ENCODE measurements around the gene MARK2. TPM values are rescaled to one million over a fixed set of nuclear protein-coding genes. Genes with fewer than 3 reads are reported as not detected.

The MARK2 gene
- total RNA-seq, 1 experiment from 2014 or later: 39.8 TPM

DNA sequence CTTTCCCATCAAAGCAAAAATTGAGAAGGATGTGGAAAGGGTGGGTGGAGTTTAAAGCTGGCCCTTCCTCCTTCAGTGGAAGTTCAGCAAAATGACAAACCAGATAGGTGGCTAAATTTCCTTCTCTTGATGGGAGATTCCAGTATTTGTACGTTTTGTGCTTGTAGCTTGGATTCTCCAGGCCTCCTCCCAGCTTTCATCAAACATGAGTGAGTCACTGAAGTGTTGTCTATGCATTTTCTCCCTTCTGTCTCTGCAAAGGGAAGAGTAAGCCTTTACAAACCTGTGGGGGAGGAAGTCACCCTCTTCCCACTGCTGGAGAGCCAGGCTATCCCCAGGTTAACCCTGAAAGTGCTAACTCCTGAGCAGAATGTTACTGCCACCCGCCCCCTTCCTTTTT is 6.4 kb downstream of the MARK2 start:
- POLR2A ChIA-PET: interaction anchor here (0.7 to 3.5 kb wide), 9 partner anchors 11 to 1118 kb away, joined by 3 to 22 read pairs (median 4); partner anchors contain the start of gene HNRNPUL2
- no peaks in the 10 kb centered on the region for H3K27me3 Mint-ChIP-seq (ENCODE audit: insufficient read depth, unreplicated experiment)
- intact Hi-C loops (cut with micrococcal nuclease): no loop called here
- peak; percentile 69 for DNase-seq (ENCODE audit: unreplicated experiment)
- H3K36me3 Mint-ChIP-seq (ENCODE audit: insufficient read depth, unreplicated experiment): peaks cover 50% of the 10 kb centered on the region
- CTCF ChIA-PET: interaction anchor here (0.7 to 6.3 kb wide), 9 partner anchors 8 to 369 kb away, joined by 3 to 40 read pairs (median 3); partner anchors contain the start of gene MARK2
- H3K27ac Mint-ChIP-seq (ENCODE audit: low read depth, unreplicated experiment): peak overlapping the region; percentile 70
- H3K4me1 Mint-ChIP-seq (ENCODE audit: insufficient read depth, unreplicated experiment): peaks cover 36% of the 10 kb centered on the region
- no TSS peak for BruUV-seq (replicated peaks)
- peak overlapping the region; percentile 23 for H3K4me3 Mint-ChIP-seq (ENCODE audit: unreplicated experiment)
- no peaks in the 10 kb centered on the region for H3K9me3 Mint-ChIP-seq (ENCODE audit: unreplicated experiment)
- TF ChIP-seq, protein P1, sequence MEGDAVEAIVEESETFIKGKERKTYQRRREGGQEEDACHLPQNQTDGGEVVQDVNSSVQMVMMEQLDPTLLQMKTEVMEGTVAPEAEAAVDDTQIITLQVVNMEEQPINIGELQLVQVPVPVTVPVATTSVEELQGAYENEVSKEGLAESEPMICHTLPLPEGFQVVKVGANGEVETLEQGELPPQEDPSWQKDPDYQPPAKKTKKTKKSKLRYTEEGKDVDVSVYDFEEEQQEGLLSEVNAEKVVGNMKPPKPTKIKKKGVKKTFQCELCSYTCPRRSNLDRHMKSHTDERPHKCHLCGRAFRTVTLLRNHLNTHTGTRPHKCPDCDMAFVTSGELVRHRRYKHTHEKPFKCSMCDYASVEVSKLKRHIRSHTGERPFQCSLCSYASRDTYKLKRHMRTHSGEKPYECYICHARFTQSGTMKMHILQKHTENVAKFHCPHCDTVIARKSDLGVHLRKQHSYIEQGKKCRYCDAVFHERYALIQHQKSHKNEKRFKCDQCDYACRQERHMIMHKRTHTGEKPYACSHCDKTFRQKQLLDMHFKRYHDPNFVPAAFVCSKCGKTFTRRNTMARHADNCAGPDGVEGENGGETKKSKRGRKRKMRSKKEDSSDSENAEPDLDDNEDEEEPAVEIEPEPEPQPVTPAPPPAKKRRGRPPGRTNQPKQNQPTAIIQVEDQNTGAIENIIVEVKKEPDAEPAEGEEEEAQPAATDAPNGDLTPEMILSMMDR (IDR thresholded peaks at IDR 0.05; ENCODE audit: unreplicated experiment): no peak

DNA sequence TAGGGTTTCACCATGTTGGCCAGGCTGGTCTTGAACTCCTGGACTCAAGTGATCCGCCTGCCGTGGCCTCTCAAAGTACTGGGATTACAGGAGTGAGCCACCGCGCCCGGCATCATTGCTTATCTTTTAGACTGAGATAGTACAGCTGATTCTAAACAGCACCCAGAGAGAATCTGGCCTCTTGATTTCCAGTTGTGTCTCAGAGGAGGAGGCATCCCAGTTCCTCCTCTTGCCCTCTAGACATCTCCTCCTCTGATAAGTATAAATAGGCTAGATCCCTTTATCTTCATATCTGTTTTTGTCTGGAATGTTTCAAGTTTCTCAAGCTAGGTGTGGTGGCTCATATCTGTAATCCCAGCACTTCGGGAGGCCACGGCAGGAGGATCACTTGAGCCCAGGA is 7.0 kb downstream of the MARK2 start:
- Mint-ChIP-seq H3K36me3 (ENCODE audit: insufficient read depth, unreplicated experiment) (peaks cover 50% of the 10 kb centered on the region), H3K27me3 (ENCODE audit: insufficient read depth, unreplicated experiment) (no peaks in the 10 kb centered on the region), H3K4me3 (ENCODE audit: unreplicated experiment) (no peak overlapping the region), H3K4me1 (ENCODE audit: insufficient read depth, unreplicated experiment) (peaks cover 31% of the 10 kb centered on the region), H3K27ac (ENCODE audit: low read depth, unreplicated experiment) (peak overlapping the region; percentile 70), H3K9me3 (ENCODE audit: unreplicated experiment) (no peaks in the 10 kb centered on the region)
- ChIA-PET CTCF (interaction anchor here (0.6 to 6.3 kb wide), 5 partner anchors 9 to 395 kb away, joined by 3 to 40 read pairs (median 6); partner anchors contain the start of genes FKBP2 and MARK2), POLR2A (interaction anchor here (1.1 to 2.4 kb wide), 3 partner anchors 24 to 115 kb away, joined by 3 to 14 read pairs (median 8); no protein-coding TSS in a partner anchor)
- TF ChIP-seq, protein P1 (IDR thresholded peaks at IDR 0.05; ENCODE audit: unreplicated experiment): no peak
- DNase-seq (ENCODE audit: unreplicated experiment): no peak
- no TSS peak for BruUV-seq (replicated peaks)
- intact Hi-C loops (cut with micrococcal nuclease): no loop called here

DNA sequence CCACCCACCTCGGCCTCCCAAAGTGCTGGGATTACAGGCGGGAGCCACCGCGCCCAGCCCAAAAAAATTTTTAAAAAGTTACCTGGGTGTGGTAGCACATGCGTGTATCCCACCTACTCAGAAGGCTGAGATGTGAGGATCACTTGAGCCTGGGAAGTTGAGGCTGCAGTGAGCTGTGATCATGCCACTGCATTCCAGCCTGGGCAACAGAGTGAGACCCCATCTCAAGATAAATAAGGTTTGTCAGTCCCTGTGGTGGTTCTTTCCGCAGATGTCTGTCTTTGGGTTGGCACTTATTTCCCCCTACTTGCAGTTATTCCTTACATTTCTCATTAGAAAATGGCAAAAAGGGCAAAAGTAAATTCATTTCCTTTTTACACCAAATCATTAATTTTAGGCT is 8.0 kb downstream of the MARK2 start:
- POLR2A ChIA-PET: interaction anchor here (2.4 kb wide), 1 partner anchor 23 kb away, joined by 14 read pairs; no protein-coding TSS in a partner anchor
- Mint-ChIP-seq H3K4me3 (ENCODE audit: unreplicated experiment) (no peak overlapping the region), H3K27me3 (ENCODE audit: insufficient read depth, unreplicated experiment) (no peaks in the 10 kb centered on the region), H3K4me1 (ENCODE audit: insufficient read depth, unreplicated experiment) (peaks cover 29% of the 10 kb centered on the region), H3K9me3 (ENCODE audit: unreplicated experiment) (no peaks in the 10 kb centered on the region), H3K27ac (ENCODE audit: low read depth, unreplicated experiment) (peak overlapping the region; percentile 31), H3K36me3 (ENCODE audit: insufficient read depth, unreplicated experiment) (peaks cover 53% of the 10 kb centered on the region)
- no peak for DNase-seq (ENCODE audit: unreplicated experiment)
- TF ChIP-seq, protein P1 (IDR thresholded peaks at IDR 0.05; ENCODE audit: unreplicated experiment): no peak
- intact Hi-C loops (cut with micrococcal nuclease): no loop called here
- no TSS peak for BruUV-seq (replicated peaks)
- CTCF ChIA-PET: interaction anchor here (0.7 to 6.3 kb wide), 5 partner anchors 10 to 357 kb away, joined by 3 to 40 read pairs (median 7); partner anchors contain the start of gene MARK2

DNA sequence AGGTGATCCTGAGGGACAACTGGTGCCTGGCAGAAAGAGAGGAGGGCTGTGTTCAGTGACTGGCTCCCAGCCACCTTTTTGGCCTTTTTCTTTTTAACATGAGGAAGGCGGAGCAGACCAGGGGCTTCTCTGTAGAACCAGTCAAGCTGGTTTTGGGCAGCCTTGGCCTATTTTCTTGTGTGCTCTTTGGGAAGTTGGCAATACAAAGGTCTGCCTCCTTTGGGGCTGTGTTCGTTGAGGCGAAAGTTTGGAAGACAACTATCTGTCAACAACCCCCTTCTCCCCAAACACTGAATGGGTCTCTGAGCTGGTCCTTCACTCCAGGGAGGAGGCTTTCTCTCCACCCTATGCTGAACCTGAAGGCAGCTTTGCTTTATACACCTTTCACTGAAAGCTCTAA is 8.5 kb downstream of the MARK2 start:
- CTCF ChIA-PET: interaction anchor here (1.3 to 6.3 kb wide), 3 partner anchors 10 to 98 kb away, joined by 3 to 40 read pairs (median 7); partner anchors contain the start of gene MARK2
- Mint-ChIP-seq H3K27me3 (ENCODE audit: insufficient read depth, unreplicated experiment) (no peaks in the 10 kb centered on the region), H3K9me3 (ENCODE audit: unreplicated experiment) (no peaks in the 10 kb centered on the region), H3K27ac (ENCODE audit: low read depth, unreplicated experiment) (peak overlapping the region; percentile 31), H3K4me3 (ENCODE audit: unreplicated experiment) (no peak overlapping the region), H3K4me1 (ENCODE audit: insufficient read depth, unreplicated experiment) (peaks cover 28% of the 10 kb centered on the region), H3K36me3 (ENCODE audit: insufficient read depth, unreplicated experiment) (peaks cover 48% of the 10 kb centered on the region)
- intact Hi-C loops (cut with micrococcal nuclease): no loop called here
- TF ChIP-seq, protein P1 (IDR thresholded peaks at IDR 0.05; ENCODE audit: unreplicated experiment): no peak
- POLR2A ChIA-PET: interaction anchor here (1.1 kb wide), 1 partner anchor 34 kb away, joined by 3 read pairs; no protein-coding TSS in a partner anchor
- DNase-seq (ENCODE audit: unreplicated experiment): no peak
- BruUV-seq (replicated peaks): no TSS peak

Measured in MCF 10A (cell line).